NK-92 treated with Interleukin-12 subunit alpha and Interleukin-12 subunit beta, amount 100 ng/mL, for 24 hours (cell line): ENCODE data around the gene RFWD3.

ENCODE experiments used
- DNase-seq: peaks from one replicate; lab custom pipeline; 2025; lab: John Stamatoyannopoulos, UW

Gene RFWD3

GRCh38 chr16:74582970-74583369 lies 83.7 kb downstream of the RFWD3 start:
- DNase-seq, result no peak

- no peak for DNase-seq
Measured at GRCh38 chr16:74580833-74581232, 85.8 kb downstream of the RFWD3 start.

- no peak for DNase-seq
Measured at GRCh38 chr16:74578838-74579237, 87.8 kb downstream of the RFWD3 start.

- DNase-seq, result no peak
Measured at GRCh38 chr16:74578433-74578832, 88.2 kb downstream of the RFWD3 start.

- no peak for DNase-seq
Measured at GRCh38 chr16:74577882-74578366, 88.8 kb downstream of the RFWD3 start.

- DNase-seq, result no peak
Measured at GRCh38 chr16:74575807-74576643, 90.7 kb downstream of the RFWD3 start.

- DNase-seq, result no peak
Measured at GRCh38 chr16:74575175-74575806, 91.4 kb downstream of the RFWD3 start.

GRCh38 chr16:74574146-74574545 lies 92.5 kb downstream of the RFWD3 start:
- DNase-seq, result no peak

GRCh38 chr16:74573622-74574021 lies 93.1 kb downstream of the RFWD3 start:
- DNase-seq, result no peak
